EH (cell line): ENCODE measurements around the gene TBL1XR1.
"Not testable (repeated sequence)": the region's sequence is repeated elsewhere in the genome, so short reads cannot be mapped to it uniquely, and the experiment has no call there.

Experiments used
- DNase-seq: peaks from one replicate; pipeline ENCODE4 v3.0.0-alpha.2; 2015; ENCODE audit warnings: low read depth

The TBL1XR1 gene

GRCh38 chr3:177026505-177027277, 170.6 kb downstream of the TBL1XR1 start:
- peak; percentile 25 for DNase-seq

- DNase-seq: no peak
Measured at GRCh38 chr3:177015881-177016280, 181.4 kb downstream of the TBL1XR1 start.

GRCh38 chr3:177013681-177014280, 183.5 kb downstream of the TBL1XR1 start:
- peak; percentile 22 for DNase-seq

- peak; percentile 10 for DNase-seq
Measured at GRCh38 chr3:177005718-177006405, 191.4 kb downstream of the TBL1XR1 start.

GRCh38 chr3:177000159-177000558, 197.1 kb downstream of the TBL1XR1 start:
- DNase-seq: not testable (repeated sequence)

- DNase-seq: no peak
Measured at GRCh38 chr3:176995946-176996345, 201.3 kb downstream of the TBL1XR1 start.

- no peak for DNase-seq
Measured at GRCh38 chr3:176994891-176995781, 202.1 kb downstream of the TBL1XR1 start.

- no peak for DNase-seq
Measured at GRCh38 chr3:176994393-176994792, 202.9 kb downstream of the TBL1XR1 start.

GRCh38 chr3:176992978-176993377, 204.3 kb downstream of the TBL1XR1 start:
- DNase-seq: no peak

GRCh38 chr3:176992565-176992964, 204.7 kb downstream of the TBL1XR1 start:
- DNase-seq: no peak

- no peak for DNase-seq
Measured at GRCh38 chr3:176988795-176989194, 208.5 kb downstream of the TBL1XR1 start.

GRCh38 chr3:176987901-176988650, 209.2 kb downstream of the TBL1XR1 start:
- peak; percentile 38 for DNase-seq

GRCh38 chr3:176978441-176978840, 218.8 kb downstream of the TBL1XR1 start:
- DNase-seq: peak; percentile 25

GRCh38 chr3:176977331-176977730, 220.0 kb downstream of the TBL1XR1 start:
- DNase-seq: no peak

- DNase-seq: no peak
Measured at GRCh38 chr3:176976586-176976985, 220.7 kb downstream of the TBL1XR1 start.

GRCh38 chr3:176974279-176974678, 223.0 kb downstream of the TBL1XR1 start:
- DNase-seq: no peak

- no peak for DNase-seq
Measured at GRCh38 chr3:176971613-176972174, 225.6 kb downstream of the TBL1XR1 start.

GRCh38 chr3:176970770-176971169, 226.5 kb downstream of the TBL1XR1 start:
- no peak for DNase-seq

GRCh38 chr3:176969506-176969905, 227.8 kb downstream of the TBL1XR1 start:
- no peak for DNase-seq
